OCI-M1 (cell line): ENCODE measurements around the gene GOLGA6L10.
"Not testable (repeated sequence)": the region's sequence is repeated elsewhere in the genome, so short reads cannot be mapped to it uniquely, and the experiment has no call there.

Source experiments
- DNase-seq: peaks from one replicate; lab custom pipeline; 2025; lab: John Stamatoyannopoulos, UW

Gene GOLGA6L10

GRCh38 chr15:82349375-82349774, at the start of gene GOLGA6L10:
Gene GOLGA6L10 (minus strand): TSS chr15:82349475. CDS start chr15:82349375, 100 bp downstream.
- not testable (repeated sequence) for DNase-seq

GRCh38 chr15:82398785-82399184, 49.5 kb upstream of the GOLGA6L10 start:
- peak; percentile 48 for DNase-seq

- no peak for DNase-seq
These were observed 48.5 kb upstream of the GOLGA6L10 start for GRCh38 chr15:82397817-82398216.

- DNase-seq = not testable (repeated sequence)
These were observed 46.5 kb upstream of the GOLGA6L10 start for GRCh38 chr15:82395788-82396187.

GRCh38 chr15:82393671-82394070, 44.4 kb upstream of the GOLGA6L10 start:
- DNase-seq = no peak

GRCh38 chr15:82392077-82392476, 42.8 kb upstream of the GOLGA6L10 start:
- peak; percentile 57 for DNase-seq

GRCh38 chr15:82390152-82390551, 40.9 kb upstream of the GOLGA6L10 start:
- not testable (repeated sequence) for DNase-seq

- peak; percentile 48 for DNase-seq
These were observed 37.9 kb upstream of the GOLGA6L10 start for GRCh38 chr15:82387209-82387608.

- DNase-seq = not testable (repeated sequence)
These were observed 32.2 kb upstream of the GOLGA6L10 start for GRCh38 chr15:82381330-82381955.

GRCh38 chr15:82379552-82379951, 30.3 kb upstream of the GOLGA6L10 start:
- DNase-seq = not testable (repeated sequence)

- DNase-seq = not testable (repeated sequence)
These were observed 24.4 kb upstream of the GOLGA6L10 start for GRCh38 chr15:82373661-82374060.

GRCh38 chr15:82371656-82372055, 22.4 kb upstream of the GOLGA6L10 start:
- DNase-seq = no peak

- DNase-seq = not testable (repeated sequence)
These were observed 18.5 kb upstream of the GOLGA6L10 start for GRCh38 chr15:82367790-82368189.

GRCh38 chr15:82365692-82366323, 16.5 kb upstream of the GOLGA6L10 start:
- DNase-seq = not testable (repeated sequence)

GRCh38 chr15:82364548-82364947, 15.3 kb upstream of the GOLGA6L10 start:
- DNase-seq = not testable (repeated sequence)

- DNase-seq = not testable (repeated sequence)
These were observed 13.5 kb upstream of the GOLGA6L10 start for GRCh38 chr15:82362790-82363189.

GRCh38 chr15:82360618-82361017, 11.3 kb upstream of the GOLGA6L10 start:
- not testable (repeated sequence) for DNase-seq

- DNase-seq = not testable (repeated sequence)
These were observed 5.8 kb upstream of the GOLGA6L10 start for GRCh38 chr15:82355055-82355454.

GRCh38 chr15:82354546-82354945, 5.3 kb upstream of the GOLGA6L10 start:
- not testable (repeated sequence) for DNase-seq

- not testable (repeated sequence) for DNase-seq
These were observed 1.6 kb downstream of the GOLGA6L10 start for GRCh38 chr15:82347645-82348044.

GRCh38 chr15:82345176-82345575, 4.1 kb downstream of the GOLGA6L10 start:
- not testable (repeated sequence) for DNase-seq

- not testable (repeated sequence) for DNase-seq
These were observed 4.9 kb downstream of the GOLGA6L10 start for GRCh38 chr15:82344421-82344820.

GRCh38 chr15:82343851-82344250, 5.4 kb downstream of the GOLGA6L10 start:
- DNase-seq = not testable (repeated sequence)
